MM.1S (cell line): ENCODE results near the gene LRMDA.

Experiments
- DNase-seq: peaks from one replicate; pipeline ENCODE4 v3.0.0-alpha.2; 2015
- H2AFZ ChIP-seq: fragments of 300-600 bp; sonication (generic); 2 replicates; pipeline ENCODE4 v1.6.0; 2016; ENCODE audit warnings: antibody characterized with exemption, low read length
- H3F3A ChIP-seq: fragments of 300-600 bp; sonication (generic); 2 replicates; pipeline ENCODE4 v1.6.1; 2016; ENCODE audit warnings: mild to moderate bottlenecking, antibody characterized with exemption, low read length, moderate library complexity, mixed read lengths; ENCODE audit not compliant: insufficient read depth
- H3K27ac ChIP-seq: fragments of 300-600 bp; sonication (generic); 2 replicates; pipeline ENCODE4 v1.5.1; 2016; ENCODE audit warnings: mild to moderate bottlenecking, low read length
- H3K27me3 ChIP-seq: fragments of 300-600 bp; sonication (generic); replicated peaks from 2 replicates; pipeline ENCODE4 v1.6.0; 2016; ENCODE audit warnings: low read length; ENCODE audit not compliant: insufficient read depth
- H3K36me3 ChIP-seq: fragments of 300-600 bp; sonication (generic); replicated peaks from 2 replicates; pipeline ENCODE4 v1.6.1; 2016; ENCODE audit warnings: mild to moderate bottlenecking, low read length, mixed read lengths; ENCODE audit not compliant: insufficient read depth
- H3K4me1 ChIP-seq: fragments of 300-600 bp; sonication (generic); 2 replicates; pipeline ENCODE4 v1.6.1; 2016; ENCODE audit warnings: low read length, mixed read lengths
- H3K4me2 ChIP-seq: fragments of 300-600 bp; sonication (generic); 2 replicates; pipeline ENCODE4 v1.6.0; 2016; ENCODE audit warnings: low read depth, low read length
- H3K4me3 ChIP-seq: fragments of 300-600 bp; sonication (generic); 2 replicates; pipeline ENCODE4 v1.5.1; 2016; ENCODE audit warnings: low read length, mixed read lengths
- H3K79me2 ChIP-seq: fragments of 300-600 bp; sonication (generic); 2 replicates; pipeline ENCODE4 v1.6.1; 2016; ENCODE audit warnings: mixed run types, low read length, mixed read lengths
- H3K9ac ChIP-seq: fragments of 300-600 bp; sonication (generic); 2 replicates; pipeline ENCODE4 v1.6.1; 2016; ENCODE audit warnings: low read length, mixed read lengths
- H3K9me2 ChIP-seq: fragments of 300-600 bp; sonication (generic); replicated peaks from 2 replicates; pipeline ENCODE4 v1.6.1; 2016; ENCODE audit warnings: mild to moderate bottlenecking, low read length, mixed read lengths; ENCODE audit not compliant: insufficient read depth
- H3K9me3 ChIP-seq: fragments of 300-600 bp; sonication (generic); replicated peaks from 2 replicates; pipeline ENCODE4 v1.6.1; 2016; ENCODE audit warnings: mild to moderate bottlenecking, low read length, mixed read lengths; ENCODE audit not compliant: insufficient read depth
- H4K20me1 ChIP-seq: fragments of 300-600 bp; sonication (generic); 2 replicates; pipeline ENCODE4 v1.6.1; 2016; ENCODE audit warnings: mild to moderate bottlenecking, low read length, moderate library complexity, mixed read lengths; ENCODE audit not compliant: insufficient read depth
- CTCF ChIP-seq: fragments of 300-600 bp; sonication (generic); IDR thresholded peaks from 2 replicates; pipeline ENCODE4 v1.5.1; 2016; ENCODE audit warnings: antibody characterized with exemption, low read length, mixed read lengths
- EZH2 ChIP-seq: fragments of 300-600 bp; sonication (generic); optimal IDR thresholded peaks from 2 replicates; pipeline ENCODE3; 2017; ENCODE audit warnings: low read depth, mild to moderate bottlenecking, antibody characterized with exemption, low read length, mixed read lengths
- EZH2phosphoT487 ChIP-seq: fragments of 300-600 bp; sonication (generic); IDR thresholded peaks from 2 replicates; pipeline ENCODE4 v1.6.1; 2018; ENCODE audit warnings: antibody characterized with exemption, low read length

LRMDA gene

DNA sequence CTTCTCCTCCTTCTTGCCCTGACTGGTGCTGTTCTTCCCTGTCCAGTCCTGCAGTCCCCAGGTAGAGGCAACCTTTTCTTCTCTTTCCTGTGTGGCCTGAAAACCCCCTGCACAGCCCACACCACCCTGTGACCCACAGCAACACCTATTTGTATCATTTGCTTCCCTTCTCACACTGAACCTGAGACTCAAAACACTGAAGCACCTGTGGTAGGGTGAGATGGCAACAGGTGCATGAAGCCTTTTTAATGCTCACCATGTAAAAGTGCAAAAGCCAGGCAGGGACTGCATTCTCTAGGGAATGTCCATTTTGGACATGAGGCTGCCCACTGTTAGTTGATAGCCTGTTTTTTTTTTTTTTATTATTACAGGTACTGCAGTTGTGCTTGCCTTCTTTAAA is 71.4 kb downstream of the LRMDA start:
- H3K79me2 ChIP-seq, result no peaks in the 10 kb centered on the region
- no peak for DNase-seq

DNA sequence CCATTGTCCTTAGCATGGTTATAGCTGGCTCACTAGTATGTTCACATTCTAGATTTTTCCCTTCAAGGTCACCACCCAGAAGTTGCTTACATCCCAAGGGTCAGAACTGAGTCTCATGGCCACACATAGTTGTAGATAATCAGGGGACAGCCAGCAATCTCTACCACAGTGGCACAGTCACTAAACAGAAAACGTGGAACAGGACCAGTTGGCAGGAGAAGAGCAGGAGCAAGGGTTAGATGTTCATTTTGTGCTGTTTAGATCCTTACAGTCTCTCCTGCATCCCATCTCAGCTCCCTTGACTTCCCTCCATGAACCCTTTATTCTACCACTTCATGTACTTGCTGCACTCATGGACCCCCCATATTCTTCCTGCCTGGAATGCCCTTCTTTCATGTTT is 73.9 kb downstream of the LRMDA start:
- H3K4me2 ChIP-seq, result no peak overlapping the region

More for the DNA sequence above, 71.4 kb downstream of the LRMDA start:
- Histone ChIP-seq H3K4me1 (no peaks in the 10 kb centered on the region), H2AFZ (no peak overlapping the region), H3K4me3 (no peak overlapping the region), H3K27me3 (no peaks in the 10 kb centered on the region), H3K9me3 (no peaks in the 10 kb centered on the region), H3K27ac (no peak overlapping the region), H3K9ac (no peak overlapping the region), H3K4me2 (no peak overlapping the region), H3K36me3 (no peaks in the 10 kb centered on the region), H4K20me1 (no peaks in the 10 kb centered on the region), H3K9me2 (no peaks in the 10 kb centered on the region), H3F3A (no peaks in the 10 kb centered on the region)
- no peak for TF ChIP-seq CTCF
- no peak for TF ChIP-seq EZH2
- no peak for TF ChIP-seq EZH2phosphoT487

GRCh38 chr10:75505840-75506506 is 74.5 kb downstream of the LRMDA start:
- H3K4me1 ChIP-seq, result no peaks in the 10 kb centered on the region
- no peaks in the 10 kb centered on the region for H4K20me1 ChIP-seq
- H3K27me3 ChIP-seq, result no peaks in the 10 kb centered on the region
- H3K9ac ChIP-seq, result no peak overlapping the region
- no peak overlapping the region for H3K4me2 ChIP-seq
- no peaks in the 10 kb centered on the region for H3K9me3 ChIP-seq
- no peaks in the 10 kb centered on the region for H3K79me2 ChIP-seq
- no peak overlapping the region for H3K4me3 ChIP-seq
- H2AFZ ChIP-seq, result no peak overlapping the region
- H3K36me3 ChIP-seq, result no peaks in the 10 kb centered on the region
- no peaks in the 10 kb centered on the region for H3K9me2 ChIP-seq
- no peak overlapping the region for H3K27ac ChIP-seq
- TF ChIP-seq EZH2, result no peak
- no peak for TF ChIP-seq CTCF
- no peak for TF ChIP-seq EZH2phosphoT487
- no peaks in the 10 kb centered on the region for H3F3A ChIP-seq
- no peak for DNase-seq

More for the DNA sequence above, 73.9 kb downstream of the LRMDA start:
- no peaks in the 10 kb centered on the region for H4K20me1 ChIP-seq
- H2AFZ ChIP-seq, result no peak overlapping the region
- H3K27me3 ChIP-seq, result no peaks in the 10 kb centered on the region
- no peaks in the 10 kb centered on the region for H3K79me2 ChIP-seq
- no peak for TF ChIP-seq EZH2phosphoT487
- no peak for TF ChIP-seq EZH2
- TF ChIP-seq CTCF, result no peak
- H3K36me3 ChIP-seq, result no peaks in the 10 kb centered on the region
- no peaks in the 10 kb centered on the region for H3K9me2 ChIP-seq
- H3F3A ChIP-seq, result no peaks in the 10 kb centered on the region
- H3K9ac ChIP-seq, result no peak overlapping the region
- H3K27ac ChIP-seq, result no peak overlapping the region
- no peaks in the 10 kb centered on the region for H3K9me3 ChIP-seq
- no peak for DNase-seq
- no peaks in the 10 kb centered on the region for H3K4me1 ChIP-seq
- no peak overlapping the region for H3K4me3 ChIP-seq
